CD1c-positive myeloid dendritic cell (primary cell): ENCODE measurements around the gene KLK11.
A peak's percentile ranks its signal among the peaks of the same experiment; 100 is the strongest.

ENCODE experiments used
- DNase-seq: peaks from one replicate; pipeline ENCODE4 v3.0.0-alpha.2; 2016; ENCODE audit errors: extremely low spot score

Gene KLK11

DNA sequence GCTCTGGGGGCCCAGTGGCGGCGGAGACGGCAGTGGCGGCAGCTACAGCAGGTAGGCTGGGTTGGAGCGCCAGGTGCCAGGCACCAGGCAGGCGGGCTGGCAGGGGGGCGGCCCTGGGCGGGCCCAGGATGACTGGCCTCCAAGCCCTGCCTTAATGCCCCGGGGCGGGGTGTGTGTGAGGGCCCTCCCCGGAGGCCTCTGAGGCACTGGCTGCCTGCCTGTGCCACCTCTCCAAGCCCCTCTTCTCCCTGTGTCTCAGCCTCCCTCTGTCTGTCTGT lies at the start of gene KLK11:
Gene KLK11, minus strand, starts transcription at position 63 of the 278 bp plus-strand sequence. CDS start 985 bp downstream, outside the sequence.
- DNase-seq: no peak

DNA sequence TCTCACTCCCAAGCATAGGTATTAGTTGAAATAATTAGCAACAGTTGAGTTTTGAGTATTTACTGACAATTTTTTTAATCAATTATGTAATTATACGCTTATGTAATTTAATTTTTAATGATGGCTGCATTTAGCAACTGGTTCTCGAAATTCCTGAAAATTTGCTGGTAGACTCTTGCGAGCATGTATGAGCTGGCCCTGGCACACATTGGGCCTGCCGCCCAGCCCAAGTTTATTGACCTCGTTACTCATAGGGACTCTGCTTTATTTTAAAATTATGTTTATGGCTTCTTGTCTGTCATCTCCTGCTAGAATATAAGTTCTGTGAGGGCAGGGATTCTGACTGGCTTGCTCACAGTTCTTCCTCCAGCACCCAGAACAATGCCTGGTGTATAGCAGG lies 49.6 kb upstream of the KLK11 start:
- DNase-seq: no peak

DNA sequence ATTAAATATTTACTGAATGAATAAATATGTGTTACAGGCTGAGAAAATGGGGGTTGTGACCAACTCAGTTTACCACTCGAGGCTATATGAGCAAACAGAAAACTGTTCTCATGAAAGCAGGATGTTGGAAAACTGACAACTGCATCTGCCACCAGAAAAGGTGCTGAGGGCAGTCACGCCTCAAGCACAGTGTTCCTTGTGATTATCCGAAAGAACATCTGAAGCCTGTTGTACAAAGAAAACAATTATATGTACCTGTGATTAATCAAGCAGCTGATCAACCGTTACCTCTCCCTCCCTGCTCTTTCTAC lies 44.6 kb upstream of the KLK11 start:
- DNase-seq: no peak

DNA sequence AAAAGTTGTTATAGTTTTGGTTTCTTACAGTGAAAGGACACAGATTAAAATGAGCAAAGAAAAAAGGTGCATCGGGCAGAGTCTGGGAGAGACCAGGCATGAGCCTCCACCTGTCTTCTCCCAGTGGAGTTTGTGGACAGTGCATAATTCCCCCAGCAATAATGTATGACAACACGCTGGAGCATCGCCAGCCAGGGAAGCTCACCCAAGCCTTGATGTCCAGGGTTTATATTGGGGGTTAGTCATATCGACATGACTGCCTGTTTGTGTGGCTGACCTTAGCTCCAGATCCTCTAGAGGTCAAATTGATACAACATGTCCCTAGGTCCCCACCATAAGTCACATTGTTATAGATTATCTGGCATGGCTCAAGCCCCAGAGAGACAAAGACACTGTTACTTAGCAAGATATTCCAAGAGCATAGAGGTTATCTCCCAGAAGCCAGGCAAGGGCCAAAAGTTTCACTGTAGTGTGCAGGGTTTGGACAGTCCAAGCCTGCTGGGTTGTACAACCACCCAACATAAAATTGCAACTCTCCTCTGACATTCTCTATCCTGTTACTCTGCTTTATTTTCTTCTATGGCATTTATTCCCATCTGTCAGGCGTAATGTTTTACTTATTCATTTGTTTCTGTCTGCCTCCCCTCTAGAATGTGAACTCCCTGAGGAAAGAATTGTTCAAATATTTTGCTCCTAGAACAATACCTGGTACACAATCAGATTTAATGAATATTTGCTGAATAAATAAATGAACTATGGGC lies 44.1 kb upstream of the KLK11 start:
- no peak for DNase-seq

DNA sequence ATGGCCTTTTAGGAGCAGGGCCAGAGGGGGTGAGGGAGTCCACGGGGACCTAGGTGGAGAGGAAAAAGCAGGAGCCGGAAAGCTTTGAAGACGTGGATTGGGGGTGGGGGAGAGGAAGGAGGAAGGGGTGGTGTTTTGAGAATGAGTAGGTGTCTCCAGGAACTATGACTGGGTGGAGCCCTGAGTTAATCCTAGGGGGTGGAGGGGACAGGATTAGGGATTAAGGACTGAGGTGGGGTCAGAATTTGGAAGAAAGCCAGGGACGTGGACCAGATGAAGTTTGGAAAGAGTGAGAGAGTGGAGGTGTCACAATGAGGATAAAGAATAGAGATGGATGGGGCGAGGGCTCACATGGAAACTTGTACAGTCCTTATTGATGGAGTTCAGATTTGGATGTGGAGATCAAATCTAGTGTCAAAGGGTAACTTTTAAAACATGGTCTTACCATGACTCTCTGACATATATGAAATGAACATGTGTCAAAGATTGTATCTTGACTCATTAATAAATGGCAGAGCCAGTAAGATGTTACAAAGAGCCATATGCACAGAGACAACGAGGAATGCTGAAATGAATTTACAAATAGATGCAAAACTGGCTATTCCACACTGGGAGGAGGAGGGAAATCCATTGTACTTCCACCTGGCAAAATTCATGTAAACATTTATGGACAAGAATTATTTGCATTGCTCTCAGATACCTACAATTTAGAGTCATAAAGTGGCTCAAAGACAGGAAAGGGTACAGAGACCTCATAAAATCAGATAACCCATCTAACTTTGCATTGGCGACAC lies 40.2 kb upstream of the KLK11 start:
- DNase-seq: no peak

DNA sequence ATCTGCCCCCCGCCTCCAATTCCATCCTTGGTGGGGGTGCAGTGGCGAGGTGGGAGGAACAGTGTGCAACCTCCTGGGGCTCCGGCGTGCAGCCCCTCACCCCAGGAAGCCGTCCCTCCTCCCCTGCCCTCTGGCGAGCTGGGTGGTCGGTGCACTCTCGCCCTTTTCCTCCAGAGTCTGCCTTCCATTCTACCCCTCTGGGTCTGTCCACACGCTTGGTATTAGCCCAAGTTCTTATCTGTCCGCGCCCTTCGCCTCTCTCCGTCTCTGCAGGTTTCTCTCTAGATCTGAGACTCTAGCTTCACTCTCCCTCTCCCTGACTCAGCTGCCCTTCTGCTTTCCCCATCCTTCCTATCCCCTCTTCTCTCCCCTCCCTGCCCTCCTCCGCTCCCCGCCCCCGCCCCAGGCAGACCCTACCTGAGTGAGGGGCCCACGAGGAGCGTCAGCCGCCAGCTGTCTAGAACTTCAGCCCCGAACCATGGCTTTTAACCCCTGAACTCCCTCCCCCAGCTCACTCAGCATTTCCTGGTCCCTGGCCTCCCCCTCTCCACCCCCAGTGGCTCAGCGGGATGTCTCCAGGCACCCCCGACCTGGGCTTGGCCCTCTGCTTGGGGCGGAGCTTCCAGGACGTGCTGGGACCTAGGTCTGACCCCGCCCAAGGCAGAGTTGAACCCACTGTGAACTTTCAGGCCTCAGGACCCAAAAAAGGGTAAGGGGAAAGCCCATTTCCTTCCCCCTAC lies 39.0 kb upstream of the KLK11 start:
- no peak for DNase-seq

DNA sequence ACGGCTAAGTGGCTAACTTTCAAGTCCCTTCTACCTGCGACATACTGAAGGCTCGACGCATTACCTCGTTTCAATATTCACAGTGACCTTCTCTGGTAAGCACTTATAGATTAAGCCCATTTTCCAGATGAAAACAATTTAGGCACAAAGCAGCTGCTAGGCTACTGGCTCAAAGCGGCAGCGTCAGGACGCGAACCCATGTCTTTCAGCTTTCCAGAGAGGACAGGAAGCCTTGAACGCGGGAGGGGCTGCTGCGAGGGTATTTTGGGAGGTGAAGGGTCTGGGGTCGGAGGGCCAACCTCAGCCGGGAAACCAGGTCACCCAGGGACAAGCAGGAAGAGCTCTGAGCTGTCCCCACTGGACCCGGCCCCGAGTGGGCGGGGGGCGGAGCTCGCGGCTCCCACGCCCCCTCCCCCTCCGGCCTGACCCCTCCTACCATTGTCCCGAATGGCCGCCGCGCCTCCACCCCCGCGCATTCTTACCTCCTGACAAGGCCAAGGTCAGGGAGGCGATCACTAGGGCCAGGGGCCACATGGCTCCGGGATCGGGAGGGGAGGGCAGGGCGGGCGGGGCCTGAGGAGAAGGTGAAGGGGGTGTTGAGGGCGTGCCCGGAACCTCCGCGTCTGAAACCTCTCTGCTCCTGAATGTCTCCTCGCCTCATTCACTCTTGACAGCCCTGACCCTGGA lies 38.3 kb upstream of the KLK11 start, which contains the start of gene KLK13:
Gene KLK13, minus strand, starts transcription at position 559 of the 687 bp plus-strand sequence. Its CDS starts 25 bp downstream, at position 534.
- peak; percentile 10 for DNase-seq

DNA sequence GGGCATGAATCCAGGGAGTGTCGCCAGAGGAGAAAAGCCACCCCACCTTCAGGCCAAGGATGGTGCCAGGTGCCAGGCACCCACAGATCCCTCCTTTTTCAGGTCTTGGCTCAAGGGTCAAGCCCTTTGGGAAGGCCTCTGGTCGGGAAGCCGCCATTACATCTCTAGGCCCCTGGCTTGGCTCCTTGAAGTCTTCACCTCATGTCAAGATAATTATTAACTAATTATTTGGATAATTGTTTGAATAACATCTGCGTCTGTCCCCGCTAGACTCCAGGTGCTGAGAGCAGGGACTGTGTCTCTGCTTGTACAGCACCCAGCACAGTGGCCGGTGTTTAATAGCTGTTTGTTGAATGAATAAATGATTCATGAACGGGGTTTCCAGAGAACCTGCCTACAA lies 37.2 kb upstream of the KLK11 start:
- no peak for DNase-seq

- DNase-seq: no peak
Observed at GRCh38 chr19:51060973-51061372, 34.6 kb upstream of the KLK11 start.

DNA sequence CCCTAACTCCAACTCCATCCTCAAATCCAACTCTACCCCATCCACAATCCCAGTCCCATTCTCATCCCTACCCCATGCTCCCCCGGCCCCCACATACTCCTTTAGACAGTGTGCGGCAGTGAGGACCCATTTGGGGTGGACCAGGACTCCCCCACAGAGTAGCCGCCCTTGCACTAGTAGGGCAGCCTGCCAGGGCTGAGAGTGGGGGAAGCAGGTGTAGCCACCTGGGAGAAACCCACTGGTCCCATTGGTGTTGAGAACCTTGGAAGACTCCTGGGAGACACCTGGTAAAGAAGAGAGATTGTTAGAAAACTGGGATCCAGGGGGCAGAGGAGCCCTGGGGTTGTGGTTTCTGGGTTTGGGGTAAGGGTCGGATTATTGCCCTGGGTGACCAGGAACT lies 33.9 kb upstream of the KLK11 start:
- DNase-seq: no peak

DNA sequence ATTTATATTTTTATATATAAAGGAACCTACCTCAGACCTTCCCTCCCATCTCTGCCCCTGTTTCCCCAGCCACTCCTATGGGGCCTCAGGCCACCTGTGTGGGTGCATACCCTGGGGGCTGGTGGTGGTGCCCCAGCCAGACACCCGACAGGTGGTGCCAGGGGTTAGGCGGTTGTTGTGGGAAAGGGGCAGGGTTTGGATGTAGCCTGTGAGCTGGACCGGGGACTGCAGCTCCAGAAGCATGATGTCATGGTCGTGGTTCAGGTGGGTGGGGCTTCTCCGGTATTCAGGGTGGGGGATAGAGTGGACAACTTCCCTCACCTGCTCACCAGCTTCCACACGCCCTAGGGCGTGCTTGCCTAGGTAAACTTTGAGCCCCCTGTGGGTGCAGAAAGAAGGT lies 33.3 kb upstream of the KLK11 start:
- no peak for DNase-seq

DNA sequence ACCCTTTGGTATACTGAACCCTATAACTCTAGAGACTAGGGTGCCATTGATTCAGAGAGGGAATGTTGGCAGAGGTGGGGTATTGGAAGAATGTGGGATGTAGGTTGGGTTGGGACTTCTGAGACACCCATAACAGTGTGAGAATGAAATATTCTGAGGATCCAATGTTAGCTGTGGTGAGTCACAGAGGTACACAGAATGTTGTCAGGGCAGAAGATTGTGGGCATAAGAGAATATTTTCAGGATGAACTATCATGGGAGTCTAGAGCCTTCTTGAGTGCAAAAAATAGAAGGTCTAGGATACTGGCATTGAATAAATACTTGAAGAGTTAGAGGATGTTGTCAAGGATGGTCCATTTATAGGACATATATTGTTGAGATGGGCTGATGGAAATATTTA lies 29.4 kb upstream of the KLK11 start:
- no peak for DNase-seq

DNA sequence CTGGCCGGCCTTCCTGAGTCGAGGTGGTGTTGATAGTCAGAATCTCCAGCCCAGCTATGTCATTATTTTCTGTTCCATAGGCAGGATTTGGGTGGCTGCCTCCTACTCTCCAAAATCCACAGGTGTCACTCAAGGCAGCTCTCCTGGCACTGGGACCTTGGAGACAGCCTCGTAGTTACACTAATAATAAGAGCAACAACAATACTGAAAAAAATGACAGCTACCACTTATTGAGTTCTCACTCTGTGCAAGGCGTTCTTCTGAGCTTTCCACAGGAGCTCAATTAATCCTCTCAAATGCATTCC lies 20.6 kb upstream of the KLK11 start:
- DNase-seq: no peak

- DNase-seq: no peak
Observed at GRCh38 chr19:51044327-51044726, 17.9 kb upstream of the KLK11 start.

- DNase-seq: no peak
Observed at GRCh38 chr19:51043497-51043896, 17.1 kb upstream of the KLK11 start.

DNA sequence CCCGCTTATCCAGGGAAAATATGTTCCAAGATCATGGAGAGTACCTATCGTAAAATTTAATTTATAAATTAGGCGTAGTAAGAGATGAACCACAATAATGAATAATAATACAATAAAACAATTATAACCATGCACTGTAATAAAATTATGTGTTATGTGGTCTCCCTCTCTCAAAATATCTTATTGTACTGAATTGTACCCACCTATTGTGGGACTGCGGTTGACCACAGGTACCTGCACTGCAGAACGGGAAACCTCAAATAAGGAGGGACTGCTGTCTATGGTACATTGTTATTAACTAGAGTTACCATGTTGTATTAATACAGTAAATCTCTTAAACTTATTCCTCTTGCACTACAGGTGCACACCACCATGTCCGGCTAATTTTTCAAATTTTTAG lies 13.7 kb upstream of the KLK11 start:
- no peak for DNase-seq

DNA sequence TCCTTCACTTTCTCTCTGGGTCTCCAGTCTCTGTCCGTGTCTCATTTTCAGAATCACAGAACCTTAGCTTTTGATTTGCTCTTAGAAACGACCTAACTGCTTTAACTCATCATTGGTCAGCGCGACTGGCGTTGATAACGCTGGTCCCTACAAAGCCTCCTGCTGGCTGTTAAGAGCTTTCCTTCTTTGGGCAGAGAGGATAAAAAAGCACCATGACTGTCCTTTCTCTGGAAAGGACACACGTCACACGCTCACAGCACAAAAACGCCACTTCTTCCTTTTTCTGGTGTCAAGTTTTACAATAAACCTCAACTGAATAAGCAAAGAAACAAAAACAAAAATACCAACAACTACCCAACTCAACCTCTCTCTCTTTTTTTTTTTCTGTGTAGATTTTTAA lies 10.1 kb upstream of the KLK11 start:
- peak; percentile 16 for DNase-seq

GRCh38 chr19:51034704-51035103 lies 8.3 kb upstream of the KLK11 start, which contains the start of gene KLK12:
TSS of gene KLK12 (minus strand) at chr19:51035002. CDS start at chr19:51034621, 381 bp downstream.
- DNase-seq: no peak

- DNase-seq: no peak
Observed at GRCh38 chr19:51031880-51032225, 5.4 kb upstream of the KLK11 start.

- DNase-seq: no peak
Observed at GRCh38 chr19:51031220-51031879, 4.9 kb upstream of the KLK11 start.

GRCh38 chr19:51030631-51031030 lies 4.2 kb upstream of the KLK11 start:
- no peak for DNase-seq

GRCh38 chr19:51029718-51030117 lies 3.3 kb upstream of the KLK11 start:
- DNase-seq: no peak
